ENCODE results near the gene SLC39A2. TPM values are rescaled to one million over a fixed set of nuclear protein-coding genes. Genes with fewer than 3 reads are reported as not detected.

The SLC39A2 gene
- total RNA-seq, 1 donor from 2014 or later, result 2.7 TPM

DNA sequence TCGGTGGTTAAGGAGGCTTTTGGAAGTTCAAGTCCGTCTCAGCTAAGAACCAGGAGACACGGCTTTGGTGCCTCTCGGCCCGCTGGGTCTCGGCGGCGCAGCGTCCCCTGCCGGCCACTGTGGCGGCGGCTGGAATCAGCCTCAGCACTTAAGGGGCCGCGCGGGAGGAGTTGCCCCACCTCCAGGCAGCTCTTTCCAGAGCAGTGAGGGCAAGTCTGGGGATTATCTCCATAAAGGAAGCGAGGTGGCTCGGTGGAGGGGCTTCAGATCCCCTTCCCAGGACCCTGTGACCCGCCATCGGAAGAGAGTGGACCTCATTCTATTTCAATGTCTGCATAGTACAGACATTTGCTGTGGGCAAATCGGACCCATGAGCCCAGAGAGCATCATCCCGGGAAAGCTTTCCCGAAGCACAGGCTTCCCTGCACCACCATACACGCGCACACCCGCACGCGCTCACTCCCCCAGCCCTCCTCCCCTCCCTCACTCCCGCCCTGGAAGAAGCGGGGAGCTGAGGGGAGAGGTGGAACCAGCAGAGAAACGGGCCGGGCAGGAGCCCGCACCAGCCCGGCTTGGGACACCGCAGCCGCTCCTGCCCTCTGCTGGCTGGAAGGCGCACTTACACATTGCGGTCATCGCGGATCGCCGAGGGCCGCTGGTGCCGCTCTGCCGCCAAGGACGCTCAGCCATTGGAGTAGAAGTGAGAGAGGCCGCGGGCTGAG lies 27.9 kb upstream of the SLC39A2 start:
- peaks cover 25% of the 10 kb centered on the region for H3K4me1 Mint-ChIP-seq
- H3K9me3 Mint-ChIP-seq, result no peaks in the 10 kb centered on the region
- H3K27me3 Mint-ChIP-seq (ENCODE audit: low read depth), result no peaks in the 10 kb centered on the region
- peak overlapping the region; percentile 96 for H3K27ac Mint-ChIP-seq
- H3K36me3 Mint-ChIP-seq, result no peaks in the 10 kb centered on the region
- peak overlapping the region; percentile 89 for H3K4me3 Mint-ChIP-seq
- TF ChIP-seq, protein P1, sequence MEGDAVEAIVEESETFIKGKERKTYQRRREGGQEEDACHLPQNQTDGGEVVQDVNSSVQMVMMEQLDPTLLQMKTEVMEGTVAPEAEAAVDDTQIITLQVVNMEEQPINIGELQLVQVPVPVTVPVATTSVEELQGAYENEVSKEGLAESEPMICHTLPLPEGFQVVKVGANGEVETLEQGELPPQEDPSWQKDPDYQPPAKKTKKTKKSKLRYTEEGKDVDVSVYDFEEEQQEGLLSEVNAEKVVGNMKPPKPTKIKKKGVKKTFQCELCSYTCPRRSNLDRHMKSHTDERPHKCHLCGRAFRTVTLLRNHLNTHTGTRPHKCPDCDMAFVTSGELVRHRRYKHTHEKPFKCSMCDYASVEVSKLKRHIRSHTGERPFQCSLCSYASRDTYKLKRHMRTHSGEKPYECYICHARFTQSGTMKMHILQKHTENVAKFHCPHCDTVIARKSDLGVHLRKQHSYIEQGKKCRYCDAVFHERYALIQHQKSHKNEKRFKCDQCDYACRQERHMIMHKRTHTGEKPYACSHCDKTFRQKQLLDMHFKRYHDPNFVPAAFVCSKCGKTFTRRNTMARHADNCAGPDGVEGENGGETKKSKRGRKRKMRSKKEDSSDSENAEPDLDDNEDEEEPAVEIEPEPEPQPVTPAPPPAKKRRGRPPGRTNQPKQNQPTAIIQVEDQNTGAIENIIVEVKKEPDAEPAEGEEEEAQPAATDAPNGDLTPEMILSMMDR (IDR thresholded peaks at IDR 0.05; ENCODE audit: unreplicated experiment), result peak; percentile 91
- DNase-seq (ENCODE audit: low spot score in 2 of 2, unreplicated experiment in 2 of 2), result peak; percentile 77 to 91

- no peaks in the 10 kb centered on the region for H3K9me3 Mint-ChIP-seq
- H3K4me1 Mint-ChIP-seq, result peaks cover 25% of the 10 kb centered on the region
- H3K4me3 Mint-ChIP-seq, result peak overlapping the region; percentile 89
- DNase-seq (ENCODE audit: low spot score in 2 of 2, unreplicated experiment in 2 of 2), result no peak
- H3K36me3 Mint-ChIP-seq, result no peaks in the 10 kb centered on the region
- H3K27me3 Mint-ChIP-seq (ENCODE audit: low read depth), result no peaks in the 10 kb centered on the region
- peak overlapping the region; percentile 96 for H3K27ac Mint-ChIP-seq
- TF ChIP-seq, protein P1 (IDR thresholded peaks at IDR 0.05; ENCODE audit: unreplicated experiment), result no peak
These were observed 27.4 kb upstream of the SLC39A2 start for GRCh38 chr14:20971705-20972021.

DNA sequence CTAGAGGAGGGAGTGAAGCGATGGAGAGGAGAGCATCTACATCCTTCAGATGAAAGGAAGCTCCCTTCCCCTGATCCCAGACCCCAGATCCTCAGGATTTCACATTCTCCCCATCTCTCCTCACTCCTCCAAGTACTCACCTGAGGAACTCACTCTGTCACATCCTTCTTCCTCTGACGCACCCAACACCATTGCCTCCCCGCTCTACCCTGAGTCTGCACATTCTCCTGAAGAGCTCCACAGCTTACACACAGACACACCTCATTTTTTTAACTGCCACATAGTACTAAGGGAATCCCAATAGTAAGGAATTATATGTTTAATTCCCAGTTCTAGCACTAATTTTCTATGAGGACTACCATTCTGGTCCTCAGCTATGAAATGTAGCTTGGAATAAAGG lies 25.6 kb upstream of the SLC39A2 start:
- Mint-ChIP-seq H3K36me3 (no peaks in the 10 kb centered on the region), H3K4me1 (peaks cover 25% of the 10 kb centered on the region), H3K4me3 (no peak overlapping the region), H3K27ac (no peak overlapping the region), H3K9me3 (no peaks in the 10 kb centered on the region), H3K27me3 (ENCODE audit: low read depth) (no peaks in the 10 kb centered on the region)
- TF ChIP-seq, protein P1 (IDR thresholded peaks at IDR 0.05; ENCODE audit: unreplicated experiment), result no peak
- no peak for DNase-seq (ENCODE audit: low spot score in 2 of 2, unreplicated experiment in 2 of 2)

DNA sequence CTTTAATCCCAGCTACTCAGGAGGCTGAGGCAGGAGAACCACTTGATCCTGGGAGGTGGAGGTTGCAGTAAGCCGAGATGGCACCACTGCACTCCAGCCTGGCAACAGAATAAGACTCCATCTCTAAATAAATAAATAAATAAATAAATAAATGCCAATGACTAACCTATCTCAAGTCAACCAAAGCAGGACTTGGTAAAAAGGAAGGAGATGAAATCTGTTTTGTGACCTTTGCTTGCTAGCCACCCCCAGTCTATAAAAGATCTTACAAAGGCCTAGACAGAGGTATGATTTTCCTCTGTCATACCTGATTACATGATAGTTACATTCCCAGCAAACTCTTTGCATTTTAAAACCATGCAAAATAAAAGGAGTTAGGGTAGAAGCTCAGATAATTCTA lies 22.8 kb upstream of the SLC39A2 start:
- Mint-ChIP-seq H3K4me3 (no peak overlapping the region), H3K4me1 (peaks cover 17% of the 10 kb centered on the region)

DNA sequence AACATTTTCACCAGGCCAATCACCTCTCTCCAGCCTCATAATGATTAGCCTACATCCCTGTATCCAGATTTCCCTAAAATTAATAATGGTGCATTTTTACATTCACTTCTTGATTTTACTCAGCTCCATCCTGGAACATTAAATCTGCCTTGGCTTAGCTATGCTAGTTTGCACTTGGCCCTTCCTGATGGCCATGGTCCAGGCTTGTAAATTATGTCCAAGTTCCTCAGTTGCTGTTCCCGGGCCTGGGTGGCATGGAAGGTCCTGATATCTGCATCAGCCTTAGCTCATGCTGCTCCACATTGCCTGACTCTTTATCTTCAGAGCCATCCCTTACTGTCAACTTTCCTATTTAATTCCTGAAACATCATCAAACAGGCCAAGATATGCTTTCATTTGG lies 20.4 kb upstream of the SLC39A2 start:
- TF ChIP-seq, protein P1 (IDR thresholded peaks at IDR 0.05; ENCODE audit: unreplicated experiment), result no peak
- no peaks in the 10 kb centered on the region for H3K36me3 Mint-ChIP-seq
- no peak overlapping the region for H3K4me3 Mint-ChIP-seq
- peaks cover 7% of the 10 kb centered on the region for H3K4me1 Mint-ChIP-seq
- no peaks in the 10 kb centered on the region for H3K27me3 Mint-ChIP-seq (ENCODE audit: low read depth)
- no peak for DNase-seq (ENCODE audit: low spot score in 2 of 2, unreplicated experiment in 2 of 2)
- no peak overlapping the region for H3K27ac Mint-ChIP-seq
- no peaks in the 10 kb centered on the region for H3K9me3 Mint-ChIP-seq

More for the DNA sequence above, 22.8 kb upstream of the SLC39A2 start:
- TF ChIP-seq, protein P1 (IDR thresholded peaks at IDR 0.05; ENCODE audit: unreplicated experiment), result no peak
- no peaks in the 10 kb centered on the region for H3K9me3 Mint-ChIP-seq
- H3K27me3 Mint-ChIP-seq (ENCODE audit: low read depth), result no peaks in the 10 kb centered on the region
- H3K27ac Mint-ChIP-seq, result no peak overlapping the region
- no peaks in the 10 kb centered on the region for H3K36me3 Mint-ChIP-seq
- no peak for DNase-seq (ENCODE audit: low spot score in 2 of 2, unreplicated experiment in 2 of 2)

Measured in mesothelial cell of epicardium (in vitro differentiated cells).